ENCODE results near the gene LINC01488.

- TF ChIP-seq POLR2A (IDR thresholded peaks at IDR 0.05) (no peak), CTCF (IDR thresholded peaks at IDR 0.05) (no peak)
Observed at GRCh38 chr11:69489031-69489745, 7.7 kb downstream of the LINC01488 start.

Measured in ovary (tissue), 3 donors.